Activated naive CD4-positive, alpha-beta T cell (primary cell): ENCODE measurements around the gene PHF21B.

Experiments
- DNase-seq, 4 experiments: peaks; one replicate each; lab custom pipeline; 2025; lab: John Stamatoyannopoulos, UW

The PHF21B gene

DNA sequence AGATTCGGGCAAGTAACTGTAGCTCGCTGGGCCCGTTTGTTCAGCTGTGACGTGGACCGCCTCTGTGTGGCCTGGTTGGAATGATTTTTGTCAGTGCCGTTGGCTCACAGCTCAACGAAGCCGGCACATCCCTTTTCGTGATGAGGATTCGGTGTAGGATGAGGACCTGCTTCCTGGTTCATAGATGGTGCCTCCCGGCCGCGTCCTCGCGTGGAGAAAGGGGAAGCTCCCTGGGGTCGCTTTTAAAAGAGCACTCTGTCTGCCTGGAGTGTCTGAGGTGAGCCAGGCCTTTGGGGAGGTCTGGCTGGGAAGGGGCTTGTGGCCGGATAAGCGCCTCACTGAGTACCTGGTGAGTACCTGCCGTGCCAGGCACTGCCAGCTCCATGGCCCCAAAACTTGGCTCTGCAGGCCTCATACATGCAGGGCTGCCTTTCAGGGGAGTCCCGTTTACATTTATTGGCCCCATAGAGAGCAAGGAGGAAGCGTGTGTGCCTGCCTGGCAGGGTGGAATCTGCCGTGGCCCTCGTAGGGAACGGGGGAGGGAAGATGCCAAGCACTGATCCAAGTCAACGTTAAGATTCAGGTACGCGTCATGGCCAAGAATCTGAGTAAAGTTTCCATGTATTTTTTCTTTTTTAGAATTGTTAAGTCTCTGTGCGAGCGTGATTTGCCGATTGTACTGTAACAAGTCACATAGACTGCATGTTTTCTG lies 169.0 kb downstream of the PHF21B start:
- no peak for DNase-seq

DNA sequence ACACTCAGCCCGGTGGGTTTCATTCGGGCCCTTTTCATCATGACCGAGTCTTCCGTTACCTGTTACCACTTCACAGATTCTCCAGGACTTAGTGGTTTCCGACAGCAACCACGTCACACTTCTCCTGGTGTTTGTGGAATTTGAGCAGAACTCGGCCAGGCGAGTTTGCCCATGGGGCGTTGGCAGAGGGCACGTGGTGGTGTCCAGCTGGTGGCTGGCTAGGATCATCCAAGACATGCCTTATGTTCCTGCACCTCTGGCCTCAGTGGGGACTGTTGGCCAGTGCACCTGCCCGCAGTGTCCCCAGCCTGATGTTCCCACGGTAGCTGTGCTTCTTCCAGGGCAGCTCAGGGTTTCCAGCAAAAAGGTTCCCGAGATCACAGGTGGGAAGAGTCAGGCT lies 170.1 kb downstream of the PHF21B start:
- DNase-seq, result no peak

DNA sequence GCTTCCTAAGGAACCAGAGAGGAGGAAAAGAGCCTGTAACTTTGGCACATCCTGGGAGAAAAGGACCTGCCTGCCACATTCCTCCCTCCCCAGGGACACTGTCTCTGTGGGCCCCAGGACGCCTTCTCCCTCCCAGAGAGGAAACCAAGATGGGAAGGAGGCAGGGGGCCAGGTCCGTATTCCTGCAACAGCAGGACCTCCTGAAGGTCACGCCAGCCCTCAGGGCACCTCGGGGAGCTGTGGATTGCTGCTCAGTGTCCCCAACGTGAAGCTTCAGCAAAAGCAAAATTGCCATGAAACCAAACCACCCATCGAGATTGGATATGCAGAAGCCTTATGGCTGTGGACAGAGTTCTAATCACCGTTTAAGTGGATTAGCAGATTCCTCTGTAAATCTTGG lies 170.7 kb downstream of the PHF21B start:
- DNase-seq, result no peak

DNA sequence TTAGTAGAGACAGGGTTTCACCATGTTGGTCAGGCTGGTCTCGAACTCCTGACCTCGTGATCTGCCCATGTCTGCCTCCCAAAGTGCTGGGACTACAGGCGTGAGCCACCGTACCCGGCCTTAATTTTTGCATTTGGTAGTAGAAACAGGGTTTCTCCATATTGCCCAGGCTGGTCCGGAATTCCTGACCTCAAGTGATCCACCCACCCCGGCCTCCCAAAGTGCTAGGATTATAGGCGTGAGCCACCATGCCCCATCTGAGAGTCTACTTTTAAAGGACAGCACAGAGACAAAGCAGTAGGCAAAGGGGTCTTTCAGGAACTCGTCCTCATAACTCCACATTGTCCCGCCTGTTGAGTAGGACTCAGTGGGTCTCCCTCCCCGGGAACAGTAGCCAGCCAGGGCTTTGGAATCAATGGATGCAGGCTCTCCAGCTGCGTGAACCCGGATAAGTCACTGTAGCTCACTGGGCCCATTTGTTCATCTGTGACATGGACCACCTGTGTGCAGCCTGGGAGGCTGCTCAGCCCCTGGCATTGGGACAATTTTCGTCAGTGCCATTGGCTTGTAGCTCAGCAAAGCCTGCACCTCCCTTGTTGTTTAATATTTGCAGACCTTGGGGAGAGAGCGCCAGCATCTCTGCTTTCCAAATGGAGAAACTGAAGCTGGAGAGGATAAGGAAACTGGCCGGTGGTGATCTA lies 171.3 kb downstream of the PHF21B start:
- DNase-seq, result no peak

DNA sequence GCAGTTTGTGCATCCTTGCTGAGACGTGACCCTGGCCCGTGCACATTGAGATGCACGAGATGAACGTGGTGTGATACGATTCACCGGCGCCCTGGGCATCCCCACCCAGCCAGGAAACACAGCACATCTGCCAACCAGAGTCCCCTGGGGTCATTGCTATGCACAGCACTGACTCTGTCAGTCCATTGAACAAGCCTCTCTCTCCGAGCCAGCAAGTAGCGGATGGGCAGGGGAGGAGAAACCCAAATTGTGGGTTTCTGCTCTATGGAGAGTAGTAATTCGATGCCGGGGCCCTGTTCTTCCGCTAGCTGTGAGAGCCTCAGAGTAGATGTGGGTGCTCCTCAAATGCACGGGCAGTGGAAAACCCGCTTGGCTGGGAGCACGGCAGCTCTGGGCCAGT lies 172.3 kb downstream of the PHF21B start:
- DNase-seq, result no peak

DNA sequence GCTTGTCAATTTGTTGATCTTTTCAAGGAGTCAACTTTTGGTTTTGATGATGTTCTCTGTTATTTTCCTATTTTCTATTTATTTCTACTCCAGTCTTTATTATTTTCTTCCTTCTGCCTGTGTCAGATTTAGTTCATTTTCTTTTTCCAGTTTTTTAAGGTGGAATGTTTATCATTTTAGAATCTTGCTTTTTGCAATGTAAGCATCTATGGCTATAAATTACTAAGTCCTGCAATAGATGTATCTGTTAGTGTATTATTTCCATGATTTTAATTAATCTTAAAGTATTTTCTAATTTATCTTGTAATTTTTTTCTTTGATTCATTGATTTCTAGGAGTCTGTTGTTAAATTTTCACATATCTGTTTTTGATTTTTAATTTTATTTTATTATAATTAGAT lies 175.7 kb downstream of the PHF21B start:
- DNase-seq, result no peak

DNA sequence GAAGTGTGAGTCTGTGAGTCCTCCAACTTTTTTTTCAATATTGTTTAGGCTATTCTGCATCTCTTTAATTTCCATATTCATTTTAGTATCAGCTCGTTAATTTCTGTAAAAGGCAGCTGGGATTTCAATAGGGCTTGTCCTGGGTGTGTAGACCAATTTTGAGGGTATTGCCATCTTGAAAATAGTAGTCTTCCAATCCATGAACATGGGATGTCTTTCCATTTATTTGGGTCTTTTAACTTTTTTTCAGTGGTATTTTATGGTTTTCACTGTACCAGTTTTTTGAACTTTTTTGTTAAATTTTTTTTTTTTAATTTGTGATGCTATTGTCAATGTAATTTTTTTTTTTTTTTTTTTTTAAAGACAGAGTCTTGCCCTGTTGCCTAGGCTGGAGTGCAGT lies 177.9 kb downstream of the PHF21B start:
- DNase-seq, result no peak
